WI38 (cell line): ENCODE measurements around the gene MAP2.

ENCODE experiments used
- H3K4me3 ChIP-seq: 2 replicates; pipeline ENCODE4 v1.5.1; 2011; ENCODE audit warnings: low read depth, mild to moderate bottlenecking, control low read depth, low read length
- TF ChIP-seq, protein P1 (sequence below): IDR thresholded peaks from 2 replicates; pipeline ENCODE4 v1.5.1; 2012; ENCODE audit warnings: low read depth, mild to moderate bottlenecking, control low read depth, low read length

Gene MAP2

DNA sequence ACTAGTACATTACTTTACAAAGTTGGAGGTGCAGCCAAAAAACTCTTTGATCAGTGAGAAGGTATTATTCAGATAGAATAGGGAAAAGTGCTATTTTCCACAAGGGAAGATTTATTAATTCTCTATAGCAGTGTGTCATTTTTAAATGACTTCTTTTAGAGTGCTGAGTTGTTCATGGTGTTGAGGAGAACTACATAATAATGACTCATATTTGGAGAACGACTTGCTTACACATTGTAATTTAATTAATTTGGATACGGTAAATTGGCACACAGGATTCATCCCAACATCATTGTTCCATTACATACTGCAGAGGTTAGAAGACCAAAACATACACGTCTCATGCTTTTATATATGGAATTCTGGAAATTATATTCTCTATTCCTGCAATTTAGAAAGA is 22.1 kb upstream of the MAP2 start:
- TF ChIP-seq, protein P1, sequence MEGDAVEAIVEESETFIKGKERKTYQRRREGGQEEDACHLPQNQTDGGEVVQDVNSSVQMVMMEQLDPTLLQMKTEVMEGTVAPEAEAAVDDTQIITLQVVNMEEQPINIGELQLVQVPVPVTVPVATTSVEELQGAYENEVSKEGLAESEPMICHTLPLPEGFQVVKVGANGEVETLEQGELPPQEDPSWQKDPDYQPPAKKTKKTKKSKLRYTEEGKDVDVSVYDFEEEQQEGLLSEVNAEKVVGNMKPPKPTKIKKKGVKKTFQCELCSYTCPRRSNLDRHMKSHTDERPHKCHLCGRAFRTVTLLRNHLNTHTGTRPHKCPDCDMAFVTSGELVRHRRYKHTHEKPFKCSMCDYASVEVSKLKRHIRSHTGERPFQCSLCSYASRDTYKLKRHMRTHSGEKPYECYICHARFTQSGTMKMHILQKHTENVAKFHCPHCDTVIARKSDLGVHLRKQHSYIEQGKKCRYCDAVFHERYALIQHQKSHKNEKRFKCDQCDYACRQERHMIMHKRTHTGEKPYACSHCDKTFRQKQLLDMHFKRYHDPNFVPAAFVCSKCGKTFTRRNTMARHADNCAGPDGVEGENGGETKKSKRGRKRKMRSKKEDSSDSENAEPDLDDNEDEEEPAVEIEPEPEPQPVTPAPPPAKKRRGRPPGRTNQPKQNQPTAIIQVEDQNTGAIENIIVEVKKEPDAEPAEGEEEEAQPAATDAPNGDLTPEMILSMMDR, result no peak
- H3K4me3 ChIP-seq, result no peak overlapping the region

DNA sequence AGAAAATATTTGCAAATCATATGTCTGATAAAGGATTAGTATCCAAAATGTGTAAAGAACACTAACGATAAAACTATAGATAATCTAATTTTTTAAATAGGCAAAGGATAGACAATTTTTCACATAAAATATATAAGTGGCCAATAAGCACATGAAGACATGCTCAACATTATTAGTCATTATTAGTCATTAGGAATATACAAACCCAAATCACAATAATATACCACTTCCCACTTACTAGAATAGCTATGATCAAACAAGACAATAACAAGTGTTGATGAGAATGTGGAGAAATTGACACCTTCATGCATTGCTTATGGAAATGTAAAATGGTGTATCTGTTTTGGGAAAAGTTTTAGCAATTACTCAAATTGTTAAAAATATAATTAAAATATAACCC is 12.6 kb upstream of the MAP2 start:
- TF ChIP-seq, protein P1, result no peak
- H3K4me3 ChIP-seq, result no peak overlapping the region

DNA sequence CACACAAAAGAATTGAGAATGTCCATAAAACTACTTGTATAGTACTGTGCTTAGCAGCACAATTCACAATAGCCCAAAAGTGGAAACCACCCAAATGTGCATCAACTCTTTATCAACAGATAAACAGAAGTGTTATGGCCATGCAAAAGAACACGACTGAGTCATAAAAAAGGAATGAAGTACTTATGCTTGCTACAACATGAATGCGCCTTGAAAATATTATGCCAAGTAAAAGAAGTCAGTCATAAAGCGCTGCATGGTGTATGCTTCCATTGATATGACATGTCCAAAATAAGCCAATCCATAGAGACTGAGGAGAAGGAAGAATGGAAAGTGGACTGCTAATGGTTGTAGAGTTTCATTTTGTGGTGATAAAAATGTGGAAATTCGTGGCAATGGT is 12.1 kb upstream of the MAP2 start:
- TF ChIP-seq, protein P1, result no peak

DNA sequence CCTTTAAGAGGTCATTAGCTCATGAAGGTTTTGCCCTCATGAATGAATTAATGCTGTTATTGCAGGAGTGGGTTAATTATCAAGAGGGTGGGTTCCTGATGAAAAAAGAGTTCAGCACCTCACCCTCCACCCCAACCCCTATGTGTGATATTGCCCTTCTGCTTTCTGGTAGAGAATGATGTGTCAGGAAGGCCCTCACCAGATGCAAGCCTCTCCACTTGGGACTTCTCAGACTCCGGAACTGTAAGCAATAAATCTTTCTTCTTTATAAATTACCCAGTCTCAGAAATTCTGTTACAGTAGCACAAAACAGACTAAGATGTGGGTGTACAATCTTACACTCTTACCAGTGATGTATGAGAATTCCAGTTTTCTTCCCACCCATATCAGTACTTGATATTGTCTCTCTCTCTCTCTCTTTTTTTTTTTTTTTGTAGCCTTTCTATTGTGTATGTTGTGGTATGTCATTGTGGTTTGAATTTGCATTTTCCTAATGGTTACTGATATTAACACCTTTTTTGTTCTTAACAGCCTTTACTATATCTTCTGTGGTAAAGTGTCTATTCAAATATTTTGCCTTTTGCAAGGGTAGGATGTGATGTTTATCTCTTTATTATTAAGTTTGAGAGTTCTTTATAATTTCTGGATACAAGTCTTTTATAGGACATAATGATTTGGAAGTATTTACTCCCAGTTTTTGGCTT is 10.4 kb upstream of the MAP2 start:
- TF ChIP-seq, protein P1, result no peak
- H3K4me3 ChIP-seq, result no peak overlapping the region

More for the DNA sequence above, 12.1 kb upstream of the MAP2 start:
- no peak overlapping the region for H3K4me3 ChIP-seq

DNA sequence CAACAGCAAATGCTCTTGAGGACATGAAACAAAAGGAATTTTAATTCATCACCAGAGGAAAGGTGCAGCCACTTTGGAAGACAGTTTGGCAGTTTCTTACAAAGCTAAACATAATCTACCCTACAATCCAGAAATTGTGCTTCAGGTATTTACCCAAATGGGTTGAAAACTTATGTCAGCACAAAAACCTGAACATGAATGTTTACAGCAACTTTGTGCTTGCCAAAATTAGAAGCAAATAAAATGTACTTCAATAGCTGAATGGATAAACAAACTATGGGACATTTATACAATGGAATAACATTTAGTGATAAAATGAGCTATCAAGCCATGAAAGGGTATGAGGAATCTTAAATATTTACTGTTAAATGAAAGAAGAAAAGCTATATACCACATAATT is 6.9 kb upstream of the MAP2 start:
- TF ChIP-seq, protein P1, result no peak
- no peak overlapping the region for H3K4me3 ChIP-seq

DNA sequence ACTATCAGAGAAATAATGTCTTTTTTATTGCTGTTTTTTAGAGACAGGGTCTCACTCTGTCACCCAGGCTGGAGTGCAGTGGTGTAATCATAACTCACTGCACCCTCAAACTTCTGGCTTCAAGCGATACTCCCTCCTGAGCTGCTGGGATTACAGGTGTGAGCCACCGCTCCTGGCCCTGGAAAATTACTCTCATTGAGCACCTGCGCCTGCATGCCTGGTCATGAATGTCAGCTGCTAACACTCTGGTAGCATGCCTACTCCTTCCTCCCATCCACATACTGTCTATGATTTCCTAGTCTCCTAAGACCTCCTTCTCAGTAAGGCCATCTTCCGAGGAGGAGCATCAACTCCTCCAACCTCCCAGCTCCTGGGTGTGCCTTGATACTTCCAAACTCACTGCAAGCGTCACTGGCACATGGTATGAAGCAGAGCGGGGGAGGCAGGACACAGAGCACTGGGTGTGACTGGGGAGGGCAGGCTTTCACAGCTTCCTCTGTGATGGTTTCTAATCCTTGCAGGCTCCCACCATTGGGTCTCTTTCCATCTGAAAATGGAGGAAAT is 1.6 kb upstream of the MAP2 start:
- H3K4me3 ChIP-seq, result no peak overlapping the region
- TF ChIP-seq, protein P1, result no peak

DNA sequence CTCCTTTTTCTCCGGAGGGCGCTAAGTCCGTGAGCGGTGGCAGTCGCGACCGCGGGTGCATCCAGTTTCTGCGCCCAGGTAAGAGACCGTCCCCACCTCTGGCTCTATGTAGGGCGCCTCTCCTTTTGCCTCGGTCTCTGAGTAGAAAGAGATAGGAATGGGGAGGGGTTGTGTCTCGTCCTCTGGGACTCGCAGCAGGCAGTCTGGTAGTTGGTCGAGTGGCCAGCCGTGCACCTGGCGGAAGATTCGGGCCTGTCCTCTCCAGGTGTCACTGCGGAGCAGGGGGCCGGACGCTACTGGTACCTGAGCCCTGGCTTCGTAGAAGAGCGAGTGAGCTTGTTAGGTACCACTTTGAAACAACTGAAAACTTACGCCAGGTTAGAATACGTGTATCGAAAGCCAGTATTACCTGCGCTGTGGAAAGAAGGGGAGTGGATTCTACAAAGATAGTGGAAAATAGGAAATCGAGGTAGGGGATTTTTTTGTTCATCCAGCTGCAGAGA is 403 bp downstream of the MAP2 start:
- peak overlapping the region; percentile 47 for H3K4me3 ChIP-seq
- TF ChIP-seq, protein P1, result no peak
